Erythroblast (primary cell): ENCODE measurements around the gene RAPGEF2.

Source experiments
- GATA1 ChIP-seq: IDR thresholded peaks from 2 replicates; pipeline ENCODE4 v1.6.1; 2011; ENCODE audit warnings: low read depth, mild to moderate bottlenecking, control low read depth, low read length, moderate library complexity
- POLR2A ChIP-seq: IDR thresholded peaks from 2 replicates; pipeline ENCODE4 v1.6.1; 2011; ENCODE audit warnings: mild to moderate bottlenecking, low read length

GRCh38 chr4:159227984-159228383 is 125.1 kb downstream of the RAPGEF2 start:
- TF ChIP-seq POLR2A (no peak), GATA1 (no peak)
